Activated T-cell treated with anti-CD3 and anti-CD28 coated beads, Interleukin-2, amount 50 U/mL, for 24 hours (primary cell): ENCODE measurements around the gene MRAS.

Experiments
- DNase-seq: peaks from one replicate; pipeline ENCODE4 v3.0.0-alpha.2; 2020
- H3K27ac Mint-ChIP-seq: 2 replicates; pipeline ENCODE4 v1.8.0; 2020; ENCODE audit warnings: mild to moderate bottlenecking, mixed read lengths
- H3K27me3 Mint-ChIP-seq: 2 replicates; pipeline ENCODE4 v1.8.0; 2020; ENCODE audit warnings: mixed read lengths
- H3K36me3 Mint-ChIP-seq: 2 replicates; pipeline ENCODE4 v1.8.0; 2020; ENCODE audit warnings: low read depth, mixed read lengths
- H3K4me1 Mint-ChIP-seq: 2 replicates; pipeline ENCODE4 v1.8.0; 2020; ENCODE audit warnings: low read depth, mixed read lengths
- H3K4me3 Mint-ChIP-seq: 2 replicates; pipeline ENCODE4 v1.8.0; 2020; ENCODE audit warnings: mild to moderate bottlenecking, moderate library complexity, mixed read lengths
- H3K9me3 Mint-ChIP-seq: 2 replicates; pipeline ENCODE4 v1.8.0; 2020; ENCODE audit warnings: mixed read lengths

MRAS gene

GRCh38 chr3:138347960-138348753 lies at the start of gene MRAS:
Gene MRAS, plus strand, starts transcription at chr3:138348579. Its CDS starts 24,305 bp downstream, at chr3:138372884.
- peak within 1 kb of the TSS; percentile 22 for H3K27ac Mint-ChIP-seq
- peak within 1 kb of the TSS; percentile 86 for H3K4me3 Mint-ChIP-seq
- H3K4me1 Mint-ChIP-seq = peaks cover 6% of the 10 kb centered on the region
- H3K27me3 Mint-ChIP-seq = peaks cover 52% of the 10 kb centered on the region
- DNase-seq = peak; percentile 54
- peaks cover 1% of the 10 kb centered on the region for H3K36me3 Mint-ChIP-seq
- H3K9me3 Mint-ChIP-seq = peaks cover 2% of the 10 kb centered on the region

- Mint-ChIP-seq H3K27ac (peak overlapping the region; percentile 44), H3K36me3 (peaks cover 52% of the 10 kb centered on the region), H3K4me1 (peaks cover 32% of the 10 kb centered on the region), H3K27me3 (no peaks in the 10 kb centered on the region), H3K4me3 (no peak overlapping the region), H3K9me3 (no peaks in the 10 kb centered on the region)
- no peak for DNase-seq
These were observed 47.7 kb upstream of the MRAS start for GRCh38 chr3:138300647-138301046.

- no peak for DNase-seq
- Mint-ChIP-seq H3K27me3 (no peaks in the 10 kb centered on the region), H3K9me3 (peaks cover 11% of the 10 kb centered on the region), H3K36me3 (peaks cover 41% of the 10 kb centered on the region), H3K4me3 (no peak overlapping the region), H3K4me1 (peaks cover 9% of the 10 kb centered on the region), H3K27ac (no peak overlapping the region)
These were observed 44.9 kb upstream of the MRAS start for GRCh38 chr3:138303474-138303873.

- Mint-ChIP-seq H3K36me3 (peaks cover 27% of the 10 kb centered on the region), H3K9me3 (peaks cover 32% of the 10 kb centered on the region), H3K4me1 (no peaks in the 10 kb centered on the region), H3K27me3 (no peaks in the 10 kb centered on the region), H3K4me3 (no peak overlapping the region), H3K27ac (no peak overlapping the region)
- DNase-seq = no peak
These were observed 40.5 kb upstream of the MRAS start for GRCh38 chr3:138307899-138308298.

GRCh38 chr3:138308783-138309182 lies 39.6 kb upstream of the MRAS start:
- no peaks in the 10 kb centered on the region for H3K4me1 Mint-ChIP-seq
- H3K9me3 Mint-ChIP-seq = peaks cover 32% of the 10 kb centered on the region
- no peak for DNase-seq
- peaks cover 25% of the 10 kb centered on the region for H3K36me3 Mint-ChIP-seq
- H3K4me3 Mint-ChIP-seq = no peak overlapping the region
- no peaks in the 10 kb centered on the region for H3K27me3 Mint-ChIP-seq
- H3K27ac Mint-ChIP-seq = no peak overlapping the region

- Mint-ChIP-seq H3K36me3 (peaks cover 20% of the 10 kb centered on the region), H3K27me3 (no peaks in the 10 kb centered on the region), H3K4me3 (no peak overlapping the region), H3K4me1 (peaks cover 4% of the 10 kb centered on the region), H3K9me3 (peaks cover 32% of the 10 kb centered on the region), H3K27ac (no peak overlapping the region)
- no peak for DNase-seq
These were observed 37.9 kb upstream of the MRAS start for GRCh38 chr3:138310494-138310893.

GRCh38 chr3:138314751-138315150 lies 33.6 kb upstream of the MRAS start:
- no peak for DNase-seq

GRCh38 chr3:138317687-138318086 lies 30.7 kb upstream of the MRAS start:
- H3K4me3 Mint-ChIP-seq = no peak overlapping the region
- H3K27me3 Mint-ChIP-seq = no peaks in the 10 kb centered on the region
- H3K9me3 Mint-ChIP-seq = no peaks in the 10 kb centered on the region
- H3K4me1 Mint-ChIP-seq = peaks cover 15% of the 10 kb centered on the region
- no peak overlapping the region for H3K27ac Mint-ChIP-seq
- DNase-seq = no peak
- H3K36me3 Mint-ChIP-seq = no peaks in the 10 kb centered on the region

More at GRCh38 chr3:138314751-138315150, 33.6 kb upstream of the MRAS start:
- H3K4me3 Mint-ChIP-seq = no peak overlapping the region
- peaks cover 4% of the 10 kb centered on the region for H3K36me3 Mint-ChIP-seq
- H3K9me3 Mint-ChIP-seq = peaks cover 19% of the 10 kb centered on the region
- H3K27me3 Mint-ChIP-seq = no peaks in the 10 kb centered on the region
- peaks cover 4% of the 10 kb centered on the region for H3K4me1 Mint-ChIP-seq
- H3K27ac Mint-ChIP-seq = no peak overlapping the region

- H3K36me3 Mint-ChIP-seq = no peaks in the 10 kb centered on the region
- H3K9me3 Mint-ChIP-seq = no peaks in the 10 kb centered on the region
- no peaks in the 10 kb centered on the region for H3K27me3 Mint-ChIP-seq
- no peak for DNase-seq
- H3K27ac Mint-ChIP-seq = no peak overlapping the region
- H3K4me3 Mint-ChIP-seq = no peak overlapping the region
- H3K4me1 Mint-ChIP-seq = peaks cover 43% of the 10 kb centered on the region
These were observed 24.4 kb upstream of the MRAS start for GRCh38 chr3:138323971-138324370.

GRCh38 chr3:138325990-138326389 lies 22.4 kb upstream of the MRAS start:
- Mint-ChIP-seq H3K4me1 (peaks cover 54% of the 10 kb centered on the region), H3K9me3 (no peaks in the 10 kb centered on the region), H3K27me3 (no peaks in the 10 kb centered on the region), H3K4me3 (no peak overlapping the region), H3K27ac (no peak overlapping the region), H3K36me3 (no peaks in the 10 kb centered on the region)
- DNase-seq = no peak

- no peaks in the 10 kb centered on the region for H3K36me3 Mint-ChIP-seq
- DNase-seq = no peak
- H3K27ac Mint-ChIP-seq = no peak overlapping the region
- no peaks in the 10 kb centered on the region for H3K27me3 Mint-ChIP-seq
- no peak overlapping the region for H3K4me3 Mint-ChIP-seq
- no peaks in the 10 kb centered on the region for H3K9me3 Mint-ChIP-seq
- H3K4me1 Mint-ChIP-seq = peaks cover 52% of the 10 kb centered on the region
These were observed 21.3 kb upstream of the MRAS start for GRCh38 chr3:138326866-138327595.

GRCh38 chr3:138327831-138328230 lies 20.5 kb upstream of the MRAS start:
- no peaks in the 10 kb centered on the region for H3K36me3 Mint-ChIP-seq
- H3K27me3 Mint-ChIP-seq = no peaks in the 10 kb centered on the region
- no peak overlapping the region for H3K27ac Mint-ChIP-seq
- no peak overlapping the region for H3K4me3 Mint-ChIP-seq
- DNase-seq = no peak
- no peaks in the 10 kb centered on the region for H3K9me3 Mint-ChIP-seq
- H3K4me1 Mint-ChIP-seq = peaks cover 48% of the 10 kb centered on the region

- no peaks in the 10 kb centered on the region for H3K36me3 Mint-ChIP-seq
- peaks cover 47% of the 10 kb centered on the region for H3K4me1 Mint-ChIP-seq
- no peak overlapping the region for H3K27ac Mint-ChIP-seq
- H3K27me3 Mint-ChIP-seq = no peaks in the 10 kb centered on the region
- DNase-seq = no peak
- no peaks in the 10 kb centered on the region for H3K9me3 Mint-ChIP-seq
- peak overlapping the region; percentile 2 for H3K4me3 Mint-ChIP-seq
These were observed 20.0 kb upstream of the MRAS start for GRCh38 chr3:138328341-138328740.

- H3K4me3 Mint-ChIP-seq = peak within 1 kb of the TSS; percentile 85
- H3K27me3 Mint-ChIP-seq = no peaks in the 10 kb centered on the region
- peaks cover 39% of the 10 kb centered on the region for H3K4me1 Mint-ChIP-seq
- H3K27ac Mint-ChIP-seq = peak within 1 kb of the TSS; percentile 87
- DNase-seq = peak; percentile 90
- H3K9me3 Mint-ChIP-seq = no peaks in the 10 kb centered on the region
- no peaks in the 10 kb centered on the region for H3K36me3 Mint-ChIP-seq
These were observed 19.0 kb upstream of the MRAS start, which contains the start of gene NME9 for GRCh38 chr3:138329127-138329983. Gene NME9, minus strand, starts transcription at chr3:138329851. Its CDS starts 516 bp downstream, at chr3:138329335.
